HPDE6-E6E7 (cell line): ENCODE results near the gene TAS1R2.

Experiments used
- DNase-seq: peaks from one replicate; pipeline ENCODE4 v3.0.0; 2011; ENCODE audit warnings: missing footprints; ENCODE audit errors: extremely low spot score

TAS1R2 gene

DNA sequence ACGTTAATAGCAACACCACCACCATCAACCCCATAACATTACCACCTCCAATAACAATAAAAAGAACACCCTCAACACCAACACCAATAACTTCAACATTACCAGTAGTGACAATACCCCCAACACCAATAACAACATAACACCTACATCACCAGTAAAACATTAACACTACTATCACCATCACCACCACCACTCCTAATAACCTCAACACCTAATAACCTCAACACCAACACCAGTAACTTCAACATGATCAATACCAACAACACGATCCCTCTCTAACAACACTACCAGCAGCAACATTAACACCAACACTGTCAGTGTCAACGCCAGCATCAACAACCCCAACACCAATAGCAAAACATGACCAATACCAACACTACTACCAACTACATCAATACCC lies 57.2 kb downstream of the TAS1R2 start:
- no peak for DNase-seq

DNA sequence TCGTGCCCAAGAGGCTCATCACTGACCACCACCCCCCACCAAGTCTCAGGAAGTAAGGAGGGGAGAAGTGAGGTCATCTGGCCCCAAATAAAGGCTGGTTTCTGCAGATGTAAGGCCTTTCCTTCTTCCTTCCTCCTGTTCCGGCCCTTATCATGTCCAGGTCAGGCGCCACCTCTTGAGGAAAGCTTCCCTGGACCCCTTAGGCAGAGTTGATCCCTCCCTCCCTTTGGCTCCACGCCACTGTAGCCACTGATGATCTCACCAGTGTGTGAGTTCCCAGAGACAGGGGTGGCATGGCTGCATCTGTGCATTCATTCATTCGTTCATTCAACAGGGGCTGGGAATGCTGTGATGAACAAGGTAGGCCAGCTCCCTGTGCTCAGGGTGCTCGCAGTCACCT lies 59.2 kb downstream of the TAS1R2 start:
- no peak for DNase-seq

DNA sequence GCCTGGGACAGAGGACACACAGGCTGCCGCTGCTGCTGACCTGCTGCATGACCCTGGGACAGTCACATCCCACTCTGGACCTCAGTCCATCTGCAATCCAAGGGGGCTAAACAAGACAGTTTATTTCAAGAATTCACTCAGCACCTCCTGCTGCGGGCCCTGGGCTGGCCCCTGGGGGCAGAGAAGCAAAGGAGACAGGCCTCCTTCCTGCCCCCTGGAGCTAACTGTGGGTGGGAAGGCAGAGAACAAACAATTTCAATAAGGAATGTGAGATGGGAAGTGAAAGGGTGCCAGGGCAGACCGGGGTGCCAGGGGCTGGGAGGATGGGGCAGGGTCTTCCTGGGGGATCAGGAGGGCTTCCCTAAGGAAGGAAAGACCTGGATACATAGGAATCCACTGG lies 60.0 kb downstream of the TAS1R2 start:
- DNase-seq = no peak

DNA sequence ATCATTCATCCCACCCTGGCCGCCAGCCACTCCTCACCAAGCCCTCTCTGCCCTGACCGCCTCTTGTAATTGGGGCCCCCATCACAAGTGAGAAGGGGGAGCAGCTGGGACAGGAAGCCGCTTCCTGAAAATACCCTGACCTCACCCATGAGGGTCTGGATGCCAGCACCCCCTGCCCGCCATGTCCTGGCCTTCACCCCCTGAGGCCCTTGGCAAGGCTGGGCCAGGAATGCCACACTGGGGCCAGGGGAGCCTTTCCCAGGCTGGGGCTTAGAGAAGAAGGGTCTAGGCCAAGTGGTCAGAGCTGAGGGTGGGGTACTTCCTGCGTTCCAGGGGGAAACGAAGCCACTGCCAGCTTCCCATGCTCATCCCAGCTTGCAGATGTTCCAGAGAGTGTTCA lies 60.5 kb downstream of the TAS1R2 start:
- no peak for DNase-seq

DNA sequence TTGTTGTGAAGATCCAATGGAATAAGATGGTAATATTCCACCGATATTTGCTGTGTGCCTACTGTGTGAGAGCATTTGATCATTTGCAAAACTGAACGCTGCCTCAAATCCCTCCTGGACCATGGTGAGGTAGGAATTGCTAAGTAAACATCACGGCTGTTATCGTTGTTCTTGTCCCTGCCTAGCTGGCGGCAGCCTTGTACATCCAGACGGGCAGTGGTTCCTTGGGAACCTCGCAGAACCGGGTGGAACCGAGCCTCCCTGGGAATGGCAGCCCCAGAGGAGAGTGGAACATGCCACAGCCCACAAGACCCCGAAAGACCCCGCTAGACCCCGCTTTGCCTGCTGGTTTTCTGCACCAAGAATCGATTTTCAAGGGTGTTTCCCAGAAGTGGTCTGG lies 60.9 kb downstream of the TAS1R2 start:
- no peak for DNase-seq

DNA sequence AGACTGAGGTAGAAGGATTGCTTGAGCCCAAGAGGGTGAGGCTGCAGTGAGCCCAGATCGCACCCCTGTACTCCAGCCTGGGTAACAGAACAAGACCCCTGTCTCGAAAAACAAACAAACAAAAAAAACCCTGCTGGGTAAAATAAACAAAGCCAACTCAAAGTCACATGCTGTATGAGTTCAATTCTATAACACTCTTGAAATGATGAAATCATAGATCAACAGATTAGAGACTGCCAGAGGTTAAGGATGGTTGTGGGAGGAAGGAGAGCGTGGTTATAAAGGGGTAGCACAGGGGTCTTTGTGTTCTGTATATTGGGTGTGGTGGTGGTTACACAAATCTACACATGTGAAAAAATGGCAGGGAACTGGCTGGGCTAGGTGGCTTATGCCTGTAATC lies 62.5 kb downstream of the TAS1R2 start:
- DNase-seq = no peak

DNA sequence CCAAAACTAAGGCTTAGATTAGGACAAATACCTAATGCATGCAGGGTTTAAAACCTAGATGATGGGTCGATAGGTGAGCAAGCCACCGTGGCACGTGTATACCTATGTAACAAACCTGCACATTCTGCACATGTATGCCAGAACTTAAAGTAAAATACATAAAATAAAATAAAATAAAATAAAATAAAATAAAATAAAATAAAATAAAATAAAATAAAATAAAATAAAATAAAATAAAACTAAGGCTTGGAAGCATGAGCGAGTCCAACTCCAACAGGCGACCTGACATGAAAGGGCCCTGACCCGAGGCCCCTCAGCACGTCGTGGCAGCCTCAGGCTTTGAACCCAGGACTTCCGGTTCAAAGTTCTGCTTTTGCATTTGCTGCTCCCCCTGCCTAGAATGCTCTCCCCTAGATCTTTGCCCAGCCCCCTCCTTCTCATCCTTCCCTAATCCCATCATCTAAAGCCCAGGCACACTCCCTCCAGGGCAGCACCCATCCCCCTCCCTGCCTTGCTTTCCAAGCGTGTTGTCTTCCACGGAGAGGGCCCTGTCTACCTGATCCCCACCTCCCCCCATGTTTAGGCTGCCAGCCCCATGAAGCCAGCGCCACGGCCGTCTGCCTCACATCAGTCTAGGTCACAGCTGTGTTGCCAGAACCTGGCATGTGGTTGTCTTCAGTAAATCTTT lies 64.3 kb downstream of the TAS1R2 start:
- DNase-seq = no peak

DNA sequence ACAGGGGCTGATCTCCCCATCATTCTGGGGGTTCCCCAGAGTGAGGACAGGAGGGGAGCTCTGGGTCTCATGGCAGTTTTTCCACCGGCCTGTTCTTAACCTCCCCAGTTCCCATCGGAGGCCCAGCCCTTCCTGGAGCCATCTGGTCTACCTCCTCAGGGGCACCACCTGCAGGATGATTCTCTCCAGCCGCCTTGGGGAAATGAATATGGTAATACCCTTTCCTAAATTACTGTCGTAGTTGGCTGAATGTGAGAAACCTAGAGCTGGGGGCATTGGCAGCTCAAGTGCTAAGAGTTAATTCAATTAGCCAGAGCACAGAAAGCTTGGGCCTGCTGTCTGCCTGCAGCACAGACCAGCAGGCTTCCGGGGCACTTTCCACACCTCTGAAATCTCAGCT lies 64.9 kb downstream of the TAS1R2 start:
- DNase-seq = peak; percentile 14

DNA sequence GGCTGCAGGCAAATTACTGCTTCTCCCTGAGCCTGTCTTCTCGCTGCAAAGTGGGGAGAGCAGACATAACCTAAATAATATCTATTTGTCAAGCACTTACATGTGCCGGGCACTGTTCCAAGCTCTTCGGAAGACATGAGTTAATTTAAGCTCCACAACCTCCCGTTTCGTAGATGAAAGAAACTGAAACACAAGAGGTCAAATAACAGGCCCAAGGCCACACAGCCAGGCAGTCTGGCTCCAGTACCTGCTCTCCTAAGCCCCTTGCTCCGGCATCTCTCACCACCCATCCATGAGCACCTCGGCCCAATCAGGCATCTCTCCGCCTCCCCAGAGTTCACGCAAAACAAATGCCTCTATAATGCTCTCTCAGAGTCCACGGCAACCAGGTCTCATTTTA lies 65.4 kb downstream of the TAS1R2 start:
- no peak for DNase-seq

DNA sequence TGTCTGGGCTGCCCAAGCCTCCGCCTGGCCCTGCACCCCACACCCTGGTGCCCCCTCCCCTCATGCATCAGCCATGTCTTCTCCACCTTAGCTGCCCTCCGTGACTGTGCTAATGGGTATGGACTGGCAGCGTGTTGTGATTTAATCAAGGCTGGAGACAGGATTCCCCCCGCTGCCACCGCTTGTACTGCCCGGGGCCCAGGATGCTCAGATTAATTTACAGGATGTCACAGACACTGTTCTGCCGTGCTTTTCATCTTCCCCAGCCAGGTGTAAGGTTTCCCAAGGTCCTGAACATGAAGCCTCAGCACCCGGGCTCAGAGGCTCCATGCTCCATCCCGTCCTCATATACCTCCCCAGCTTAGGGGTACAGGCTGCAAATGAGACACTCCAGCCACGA lies 66.3 kb downstream of the TAS1R2 start:
- no peak for DNase-seq

DNA sequence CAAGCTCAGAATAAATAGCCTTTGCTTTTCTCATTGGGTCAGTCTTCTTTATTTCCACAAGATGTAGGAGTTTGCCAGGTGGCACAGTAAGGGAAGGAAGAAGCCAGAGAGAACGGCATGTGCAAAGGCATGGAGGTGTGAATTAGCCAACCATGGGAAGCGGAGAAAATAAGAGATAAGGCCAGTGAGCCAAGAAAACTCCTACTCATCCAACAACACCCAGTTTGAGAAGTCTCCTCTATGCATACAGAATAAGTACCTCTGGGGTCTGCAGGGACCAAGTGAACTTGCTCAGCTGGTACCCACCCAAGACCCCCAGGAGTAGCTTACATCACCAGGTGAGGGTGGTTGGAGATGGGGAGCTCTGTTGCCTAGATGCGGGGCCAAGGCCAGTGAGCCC lies 66.7 kb downstream of the TAS1R2 start:
- DNase-seq = no peak
